DOHH2 (cell line): Measurements from ENCODE around the gene BBOF1.

Source experiments
- CTCF ChIP-seq: fragments of 200-600 bp; sonication (generic); IDR thresholded peaks from one replicate; pipeline ENCODE4 v1.5.1; 2014; ENCODE audit warnings: antibody characterized with exemption, mild to moderate bottlenecking, low read depth, low read length; ENCODE audit not compliant: poor library complexity, severe bottlenecking
- EZH2phosphoT487 ChIP-seq: fragments of 200-600 bp; sonication (generic); IDR thresholded peaks from 2 replicates; pipeline ENCODE4 v1.6.1; 2017; ENCODE audit warnings: borderline replicate concordance, mild to moderate bottlenecking, antibody characterized with exemption, low read length, moderate library complexity, mixed read lengths

GRCh38 chr14:74018174-74018585 lies 969 bp upstream of the BBOF1 start:
- TF ChIP-seq CTCF (no peak), EZH2phosphoT487 (no peak)
